HG03039 (cell line): ENCODE results near the gene JMJD1C.
"Not testable (repeated sequence)": the region's sequence is repeated elsewhere in the genome, so short reads cannot be mapped to it uniquely, and the experiment has no call there.

Experiments
- ATAC-seq: cut with Tn5 transposase; IDR thresholded peaks from one replicate; pipeline ENCODE4 v1.9.1; 2021; ENCODE audit warnings: mild to moderate bottlenecking, moderate library complexity; ENCODE audit not compliant: unreplicated experiment

JMJD1C gene

GRCh38 chr10:63366933-63367332 is 98.8 kb downstream of the JMJD1C start:
- no peak for ATAC-seq

GRCh38 chr10:63365976-63366765 is 99.6 kb downstream of the JMJD1C start:
- no peak for ATAC-seq

- no peak for ATAC-seq
These were observed 100.9 kb downstream of the JMJD1C start for GRCh38 chr10:63364918-63365317.

- ATAC-seq: no peak
These were observed 101.8 kb downstream of the JMJD1C start for GRCh38 chr10:63363951-63364350.

- no peak for ATAC-seq
These were observed 110.1 kb downstream of the JMJD1C start for GRCh38 chr10:63355682-63356081.

GRCh38 chr10:63352976-63353375 is 112.8 kb downstream of the JMJD1C start:
- ATAC-seq: no peak

- no peak for ATAC-seq
These were observed 117.4 kb downstream of the JMJD1C start for GRCh38 chr10:63348245-63348850.

GRCh38 chr10:63346015-63346441 is 119.7 kb downstream of the JMJD1C start:
- no peak for ATAC-seq

GRCh38 chr10:63344269-63344668 is 121.5 kb downstream of the JMJD1C start:
- ATAC-seq: no peak

- no peak for ATAC-seq
These were observed 122.3 kb downstream of the JMJD1C start for GRCh38 chr10:63343476-63343875.

- not testable (repeated sequence) for ATAC-seq
These were observed 126.1 kb downstream of the JMJD1C start for GRCh38 chr10:63339640-63340039.

GRCh38 chr10:63337455-63338251 is 128.1 kb downstream of the JMJD1C start:
- no peak for ATAC-seq

GRCh38 chr10:63331586-63331985 is 134.2 kb downstream of the JMJD1C start:
- no peak for ATAC-seq

GRCh38 chr10:63324495-63324854 is 141.3 kb downstream of the JMJD1C start:
- ATAC-seq: no peak

GRCh38 chr10:63323701-63324494 is 141.9 kb downstream of the JMJD1C start:
- no peak for ATAC-seq

- ATAC-seq: no peak
These were observed 145.1 kb downstream of the JMJD1C start for GRCh38 chr10:63320683-63321082.

- ATAC-seq: no peak
These were observed 146.5 kb downstream of the JMJD1C start for GRCh38 chr10:63319231-63319630.

- no peak for ATAC-seq
These were observed 147.3 kb downstream of the JMJD1C start for GRCh38 chr10:63318491-63318890.

GRCh38 chr10:63314020-63314419 is 151.8 kb downstream of the JMJD1C start:
- no peak for ATAC-seq

- no peak for ATAC-seq
These were observed 152.6 kb downstream of the JMJD1C start for GRCh38 chr10:63313066-63313717.
